GM04504 (cell line): ENCODE data around the gene RHBDD1.
A peak's percentile ranks its signal among the peaks of the same experiment; 100 is the strongest.

ENCODE experiments used
- DNase-seq: peaks from one replicate; pipeline ENCODE4 v3.0.0-alpha.2; 2012; ENCODE audit warnings: low read depth

Gene RHBDD1

DNA sequence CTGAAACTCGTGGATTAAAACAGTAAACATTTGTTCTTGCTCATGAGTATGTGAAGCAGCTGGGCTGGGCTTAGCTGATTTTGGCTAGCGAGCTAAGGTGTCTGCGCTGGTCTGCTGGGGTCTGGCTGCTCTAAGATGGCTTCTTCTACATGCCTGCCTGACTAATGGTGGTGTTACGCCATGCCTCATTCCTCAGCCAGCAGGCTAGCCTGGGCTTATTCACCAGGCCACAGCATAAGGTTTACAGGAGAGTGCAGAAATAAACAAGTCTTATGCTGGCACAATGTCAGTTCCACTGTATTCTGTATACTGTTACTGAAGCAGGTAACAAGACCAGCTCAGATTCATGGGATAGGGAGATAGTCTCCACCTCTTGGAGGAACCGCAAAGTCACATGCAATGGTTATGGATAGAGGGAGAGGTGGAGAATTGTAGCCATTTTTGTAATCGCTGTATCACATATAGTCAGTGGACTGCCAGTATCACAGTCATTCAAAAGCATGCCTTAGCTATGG lies 80.0 kb downstream of the RHBDD1 start:
- DNase-seq: peak; percentile 25

DNA sequence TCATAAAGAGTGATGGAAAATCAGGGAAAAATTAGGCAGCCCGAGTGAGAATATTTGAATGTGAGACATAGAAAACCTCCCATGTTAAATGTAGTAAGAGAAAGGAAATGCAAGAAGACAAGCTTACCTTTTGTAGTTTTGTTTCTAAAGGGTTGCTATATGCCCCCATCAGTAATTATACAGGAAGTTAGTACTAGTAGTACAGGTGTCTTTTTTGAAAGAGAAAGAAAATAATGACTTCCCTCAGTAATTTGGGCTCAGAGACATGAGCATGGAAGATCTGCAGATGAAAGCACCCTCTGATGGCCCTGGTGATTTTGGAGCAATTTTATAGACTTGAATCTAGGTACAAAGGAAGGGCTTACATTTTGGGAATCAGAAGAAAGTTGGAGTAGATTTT lies 80.8 kb downstream of the RHBDD1 start:
- DNase-seq: no peak

DNA sequence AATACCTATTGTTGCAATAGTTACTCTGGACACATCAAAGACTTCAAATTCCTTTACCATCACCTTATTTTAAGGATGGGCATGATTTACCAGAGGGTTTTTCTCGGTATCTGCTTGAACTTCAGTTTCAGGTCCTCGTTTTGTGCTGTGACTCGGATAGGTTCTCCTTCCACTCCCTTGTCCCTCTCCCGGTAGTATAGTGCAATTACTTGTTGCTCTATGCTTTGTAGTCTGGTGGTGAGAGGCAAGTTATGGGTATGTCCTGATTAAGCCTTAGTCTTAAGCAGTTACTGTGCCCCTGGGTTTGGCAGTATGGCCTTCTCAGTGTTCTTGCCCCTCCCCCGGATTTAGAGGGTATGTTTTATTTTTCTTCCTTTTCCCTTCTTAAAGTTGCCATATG lies 96.6 kb downstream of the RHBDD1 start:
- DNase-seq: no peak

DNA sequence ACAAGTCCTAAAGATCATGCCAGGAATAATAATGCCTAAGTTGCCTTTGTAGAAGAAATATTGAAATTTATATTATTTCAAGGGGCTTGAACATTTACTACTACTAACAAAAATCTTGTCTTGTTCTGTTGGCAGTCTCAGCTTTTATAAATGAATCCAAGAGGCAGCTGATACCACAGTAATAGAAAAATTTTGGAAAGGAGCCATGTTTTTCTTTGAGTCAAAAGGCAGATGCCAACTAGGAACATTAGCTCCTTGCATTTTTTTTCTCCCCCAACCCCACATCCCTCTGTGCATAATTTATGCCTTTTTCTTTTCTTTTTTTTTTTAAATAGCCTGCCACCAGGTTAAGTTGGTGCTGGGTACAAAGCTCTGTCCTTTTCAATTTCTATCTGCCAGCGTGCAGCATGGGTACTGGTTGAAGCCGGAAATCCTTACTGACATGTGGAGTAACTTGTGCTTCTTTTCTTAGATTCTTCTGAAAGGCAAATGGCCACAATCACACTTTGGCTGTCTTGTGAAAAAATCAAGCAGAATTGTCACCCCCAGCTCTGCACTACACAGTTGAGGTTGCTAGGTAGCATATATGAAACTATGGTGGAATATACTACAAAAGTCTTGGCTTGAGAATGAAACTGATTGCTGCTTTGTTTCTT lies 98.8 kb downstream of the RHBDD1 start:
- no peak for DNase-seq

DNA sequence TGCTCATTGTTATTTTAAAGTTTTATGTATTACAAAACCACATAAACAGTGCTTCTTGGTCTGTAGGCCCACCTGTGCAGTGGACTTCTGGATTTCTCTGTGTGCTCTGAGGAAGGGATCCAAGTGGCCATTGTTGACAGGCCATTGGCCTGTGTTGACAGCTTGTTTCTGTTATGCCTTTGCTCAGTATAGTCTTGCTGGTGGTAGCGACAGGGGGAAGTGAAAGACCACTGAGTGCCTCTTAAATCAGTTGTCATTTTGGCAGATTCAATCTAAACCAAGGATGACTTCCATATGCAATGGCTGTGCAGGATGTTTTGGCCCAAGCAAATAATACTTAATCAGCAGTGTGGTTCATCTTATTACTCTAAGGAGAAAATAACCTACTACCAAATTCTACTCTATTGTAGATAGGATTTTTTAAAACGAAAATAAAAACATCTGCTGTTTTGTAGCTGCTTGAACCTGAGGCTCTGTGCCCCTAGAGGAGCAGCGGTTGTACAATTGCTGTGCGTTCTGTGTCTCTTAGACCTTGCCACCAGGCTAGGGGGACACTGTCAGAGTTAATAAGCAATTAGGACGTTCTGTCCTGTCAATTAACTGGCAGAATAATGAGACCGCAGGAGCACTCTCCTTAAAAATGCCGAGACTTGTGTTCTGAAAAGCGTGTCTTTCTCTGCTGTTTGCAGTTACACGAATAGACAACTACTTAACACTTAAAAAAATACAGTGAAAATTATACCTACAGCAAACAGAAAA lies 108.2 kb downstream of the RHBDD1 start:
- no peak for DNase-seq

DNA sequence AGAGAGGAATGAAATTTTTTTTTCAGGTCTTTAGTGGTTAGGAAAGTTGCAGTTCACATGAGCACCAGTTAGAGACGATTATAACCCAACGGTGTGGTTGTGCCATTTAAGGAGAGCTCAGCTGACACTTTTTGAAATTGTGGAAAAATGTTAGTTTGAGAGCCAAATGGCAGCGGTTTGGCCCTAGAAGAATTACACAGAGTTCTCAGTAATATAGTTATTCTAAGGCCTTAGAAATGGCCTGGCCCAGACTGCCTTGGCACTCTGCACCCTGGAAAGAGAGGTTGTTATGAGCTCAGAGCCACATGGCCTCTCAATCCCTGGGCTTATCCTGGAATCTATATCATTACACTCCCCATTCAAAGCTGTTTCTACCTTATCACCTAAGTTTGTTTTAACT lies 117.4 kb downstream of the RHBDD1 start:
- DNase-seq: no peak

DNA sequence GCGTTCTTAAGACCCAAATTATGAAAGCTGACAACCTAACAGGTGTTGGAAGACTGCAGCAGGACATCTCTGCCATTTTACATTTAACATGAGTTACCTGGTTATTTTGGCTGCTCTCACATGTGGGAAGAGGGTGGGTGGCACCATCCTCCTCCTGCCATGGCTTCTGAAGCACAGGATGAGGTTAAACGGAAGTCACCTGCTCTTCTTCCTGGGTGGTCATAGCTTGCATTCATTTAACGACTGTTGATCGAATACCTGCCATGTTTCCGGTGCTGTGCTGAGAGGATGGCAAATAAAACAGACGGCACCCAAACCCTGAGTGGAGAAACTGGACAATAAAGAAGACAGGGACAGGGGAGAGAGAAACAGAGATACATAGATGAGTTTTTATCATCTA lies 118.0 kb downstream of the RHBDD1 start:
- DNase-seq: no peak

DNA sequence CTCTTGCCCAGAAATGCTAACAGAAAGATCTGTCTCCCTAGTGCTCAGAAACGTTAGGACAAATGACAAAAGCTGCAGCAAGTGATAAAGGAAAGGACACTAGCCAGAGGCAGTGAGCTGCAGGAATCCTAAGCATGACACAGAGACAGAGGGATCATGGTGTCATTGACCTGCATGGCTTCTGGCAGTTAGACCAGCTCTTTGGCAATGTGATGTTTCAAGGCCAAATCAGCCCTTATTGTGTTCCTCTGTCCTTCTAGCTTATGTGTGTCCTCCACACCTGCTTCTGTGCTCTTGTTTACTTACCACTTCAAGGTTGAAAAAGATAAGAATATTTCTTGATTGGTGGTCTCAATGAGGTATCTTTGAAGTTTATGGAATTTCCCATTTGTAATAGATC lies 120.8 kb downstream of the RHBDD1 start:
- no peak for DNase-seq

DNA sequence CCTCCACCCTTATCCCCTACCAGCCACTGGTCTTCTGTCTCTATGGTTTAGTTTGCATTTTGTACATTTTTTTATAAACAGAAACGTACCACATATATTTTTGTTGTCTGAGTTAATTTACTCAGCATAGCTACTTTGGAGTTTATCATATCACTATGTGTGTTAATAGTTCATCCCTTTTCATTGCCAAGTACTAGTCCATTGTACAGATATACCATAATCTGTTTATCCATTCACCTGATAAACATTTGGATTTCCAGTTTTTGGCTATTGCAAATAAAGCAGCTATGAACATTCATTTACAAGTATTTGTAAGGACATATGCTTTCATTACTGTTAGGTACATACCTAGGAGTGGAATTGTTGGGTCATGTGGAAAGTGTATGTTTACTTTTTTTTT lies 123.6 kb downstream of the RHBDD1 start:
- no peak for DNase-seq

DNA sequence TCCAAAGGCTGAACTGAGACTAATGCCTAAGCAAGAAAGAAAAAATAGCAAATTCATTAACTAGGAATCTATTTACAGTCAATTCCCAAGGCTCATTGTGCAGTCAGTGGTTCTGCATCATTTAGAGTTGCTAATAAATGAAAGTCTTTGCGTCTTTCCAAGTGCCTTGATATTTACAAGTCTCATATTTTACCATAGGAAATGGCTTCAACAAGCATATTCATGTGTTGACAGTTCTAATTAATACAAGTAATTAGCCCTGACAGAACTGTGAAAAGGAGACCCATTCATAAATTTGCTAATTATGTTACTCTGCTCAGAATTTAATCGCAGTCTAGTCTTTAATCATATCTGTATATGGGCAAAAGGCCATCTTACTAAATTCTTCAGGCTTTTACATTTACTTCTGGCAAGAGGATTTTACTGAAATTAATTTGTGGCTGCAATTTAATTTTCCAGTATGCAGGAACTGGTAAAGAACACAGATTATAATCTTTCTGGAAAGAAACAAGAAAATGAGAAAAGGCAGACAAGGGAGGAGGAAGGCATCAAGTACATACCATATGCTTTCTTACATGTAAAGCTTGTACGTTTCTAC lies 126.4 kb downstream of the RHBDD1 start:
- DNase-seq: no peak

DNA sequence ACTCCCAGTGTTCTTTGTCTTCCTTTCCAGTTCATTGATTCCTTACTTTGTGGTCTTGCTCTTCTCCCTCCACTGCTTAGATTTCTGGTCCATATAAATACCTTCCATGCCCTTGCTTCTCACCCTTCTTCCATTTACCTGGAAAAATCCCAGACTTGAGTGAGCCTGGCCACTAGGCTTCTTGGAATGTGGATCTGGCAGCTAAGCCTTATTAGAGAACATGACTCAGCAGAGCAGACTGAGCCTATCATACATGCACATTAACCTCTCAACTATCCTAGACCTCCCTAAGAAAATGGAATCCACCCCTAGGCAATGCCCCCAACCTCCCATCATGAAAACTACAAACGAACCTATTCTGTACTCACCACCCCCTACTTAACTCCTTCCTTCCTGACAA lies 127.7 kb downstream of the RHBDD1 start:
- DNase-seq: no peak

DNA sequence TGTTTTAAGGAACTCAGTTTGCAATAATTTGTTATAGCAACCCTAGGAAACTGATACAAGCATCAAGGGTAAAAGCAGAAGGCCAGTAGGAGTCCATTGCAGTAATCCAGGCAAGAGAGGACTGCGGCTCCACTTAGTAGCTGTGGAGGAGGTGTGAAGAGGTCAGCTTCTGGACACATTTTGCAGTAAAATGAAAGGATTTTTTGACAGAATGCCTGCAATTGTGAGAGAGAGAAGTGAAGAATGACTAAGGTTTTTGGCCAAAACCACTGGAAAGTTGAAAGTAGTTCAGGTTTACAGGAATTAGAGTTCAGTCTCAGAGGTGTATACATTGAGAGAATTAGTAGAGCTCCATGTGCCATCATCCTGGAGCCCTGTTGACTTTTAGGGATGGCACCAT lies 129.5 kb downstream of the RHBDD1 start:
- DNase-seq: no peak

DNA sequence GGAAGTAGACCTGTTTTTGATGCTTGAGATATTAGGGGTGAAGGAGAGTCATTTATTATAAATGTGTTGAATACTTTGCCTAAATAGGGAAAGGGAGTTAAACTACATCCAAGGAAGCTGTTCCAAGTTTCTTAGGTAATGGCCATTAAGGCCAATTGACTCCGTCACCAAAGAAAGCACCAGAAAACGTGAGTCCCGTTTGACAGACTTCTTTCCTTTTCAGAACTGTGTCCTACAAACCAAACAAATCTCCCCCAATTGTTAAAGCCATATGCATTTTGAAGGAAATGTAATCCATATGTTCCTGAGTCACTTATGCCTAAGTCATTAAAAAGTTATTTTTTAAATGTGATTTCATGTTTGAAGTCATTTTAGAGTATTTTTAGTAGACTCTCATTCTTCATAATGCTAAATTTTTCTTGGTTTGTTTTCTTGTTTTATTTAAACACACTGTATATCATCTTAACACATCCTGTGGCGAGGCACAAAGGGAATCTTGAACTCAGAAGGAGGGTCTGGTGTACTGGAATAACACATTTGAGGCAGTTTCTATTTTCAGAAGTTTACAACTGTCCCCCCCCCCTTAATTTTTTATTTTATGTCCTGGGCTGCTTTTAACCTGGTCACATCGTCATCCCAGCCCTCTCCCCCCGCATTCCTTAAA lies 133.7 kb downstream of the RHBDD1 start:
- DNase-seq: no peak

DNA sequence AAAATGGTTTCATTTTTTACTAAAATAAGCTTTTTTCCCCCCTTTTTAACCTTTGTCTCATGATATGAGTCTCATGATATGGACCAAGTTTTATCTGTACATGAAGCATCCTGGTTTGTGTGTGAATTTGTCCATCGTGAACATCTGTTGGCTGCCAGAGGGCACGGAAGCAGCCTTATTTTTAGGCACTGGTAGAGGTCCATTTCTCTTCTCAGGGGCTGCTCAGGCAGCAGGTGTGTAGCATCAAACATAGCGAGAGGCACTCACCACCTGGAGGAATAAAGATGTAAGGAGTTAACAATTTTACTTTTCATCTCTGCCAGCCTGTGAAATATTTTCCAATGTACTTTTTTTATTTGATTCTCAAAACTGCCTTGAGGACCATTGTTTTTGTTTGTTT lies 134.5 kb downstream of the RHBDD1 start:
- no peak for DNase-seq

DNA sequence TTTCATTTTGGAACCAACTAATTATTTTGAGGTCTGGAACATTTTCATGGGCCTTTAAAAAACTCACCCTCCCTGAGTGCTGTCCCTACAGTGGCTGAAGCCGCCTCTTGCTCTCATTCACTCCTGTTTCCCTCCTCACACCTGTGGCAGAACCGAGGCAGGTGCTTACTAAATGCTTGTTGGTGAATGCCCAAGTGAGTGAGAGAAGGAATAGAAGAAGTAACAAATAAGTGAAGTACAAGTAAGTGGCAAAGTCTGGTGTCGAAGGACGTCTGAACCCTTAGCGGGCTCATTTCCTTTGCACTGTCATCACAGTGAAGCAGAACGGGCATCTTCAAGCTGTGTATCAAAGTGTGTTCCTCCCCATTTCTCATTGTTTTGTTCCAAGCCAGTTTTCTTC lies 135.2 kb downstream of the RHBDD1 start:
- DNase-seq: no peak

DNA sequence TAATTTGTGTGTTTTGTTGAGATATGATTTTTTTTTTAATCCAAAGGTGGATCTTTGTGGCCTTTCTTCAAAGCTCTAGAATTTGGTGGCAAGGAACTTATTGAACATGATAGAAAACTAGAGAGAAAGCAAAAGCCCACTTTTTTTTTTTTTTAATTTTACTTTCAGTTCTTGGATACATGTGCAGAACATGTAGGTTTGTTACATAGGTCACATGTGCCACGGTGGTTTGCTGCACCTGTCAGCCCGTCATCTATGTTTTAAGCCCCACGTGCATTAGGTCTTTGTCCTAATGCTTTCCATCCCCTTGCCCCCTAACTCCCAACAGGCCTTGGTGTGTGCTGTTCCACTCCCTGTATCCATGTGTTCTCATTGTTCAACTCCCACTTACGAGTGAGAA lies 135.9 kb downstream of the RHBDD1 start:
- DNase-seq: no peak

DNA sequence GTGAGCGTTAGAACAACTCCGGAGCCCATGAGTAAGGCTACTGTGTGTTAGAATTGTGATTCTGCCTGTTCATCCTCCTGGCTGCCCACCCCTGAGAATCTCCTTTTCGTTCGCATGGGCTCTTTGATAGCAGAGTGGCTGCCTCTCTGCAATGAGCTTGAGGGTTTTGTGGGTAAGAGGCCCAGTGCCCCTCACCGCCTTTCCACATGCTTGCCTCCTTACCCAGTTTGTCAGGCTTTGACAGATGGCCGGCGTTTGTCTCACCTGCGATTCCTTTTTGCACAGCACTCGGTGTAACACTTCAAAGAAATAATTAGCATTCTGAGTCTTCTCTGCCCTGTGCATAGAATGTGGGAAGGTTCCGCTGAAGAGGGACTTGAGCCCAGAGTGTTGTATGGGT lies 138.0 kb downstream of the RHBDD1 start:
- DNase-seq: no peak

DNA sequence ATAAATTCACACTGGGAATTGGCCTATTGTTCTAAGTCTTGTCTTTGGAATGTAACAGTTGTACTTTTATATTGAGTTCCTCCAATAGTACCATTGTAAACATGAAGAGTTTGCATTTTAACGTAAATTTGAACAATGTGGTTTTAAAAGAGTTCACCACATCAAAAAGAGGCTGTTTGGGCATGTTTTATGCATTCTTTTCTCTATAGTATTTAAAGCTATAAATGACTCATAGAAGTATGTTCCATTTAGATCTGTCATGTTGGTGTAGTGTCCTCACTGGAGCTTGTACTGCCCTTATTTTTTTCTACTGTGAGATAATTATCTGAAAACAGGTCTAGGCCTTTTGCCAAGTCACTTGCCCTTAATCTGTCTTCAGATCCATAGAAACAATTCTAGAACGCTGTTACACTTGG lies 141.9 kb downstream of the RHBDD1 start:
- no peak for DNase-seq

DNA sequence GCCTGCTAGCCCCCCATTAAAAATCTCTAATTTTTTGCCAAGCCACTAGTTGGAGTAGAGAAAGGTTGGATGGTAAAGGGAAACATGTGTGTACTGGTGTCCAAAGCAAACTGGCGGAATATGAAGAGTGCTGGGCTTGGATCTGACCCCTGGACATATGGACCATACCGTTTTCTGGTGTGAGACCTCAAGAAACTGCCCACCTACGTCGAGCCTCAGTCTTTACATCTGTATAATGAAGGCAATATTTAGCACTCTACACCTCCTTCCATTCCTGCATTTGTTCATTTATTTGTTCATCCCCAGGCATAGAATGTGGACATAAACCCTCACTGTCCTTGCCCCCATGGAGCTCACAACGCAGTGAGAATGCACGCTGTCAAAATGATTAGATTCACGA lies 142.4 kb downstream of the RHBDD1 start:
- no peak for DNase-seq

DNA sequence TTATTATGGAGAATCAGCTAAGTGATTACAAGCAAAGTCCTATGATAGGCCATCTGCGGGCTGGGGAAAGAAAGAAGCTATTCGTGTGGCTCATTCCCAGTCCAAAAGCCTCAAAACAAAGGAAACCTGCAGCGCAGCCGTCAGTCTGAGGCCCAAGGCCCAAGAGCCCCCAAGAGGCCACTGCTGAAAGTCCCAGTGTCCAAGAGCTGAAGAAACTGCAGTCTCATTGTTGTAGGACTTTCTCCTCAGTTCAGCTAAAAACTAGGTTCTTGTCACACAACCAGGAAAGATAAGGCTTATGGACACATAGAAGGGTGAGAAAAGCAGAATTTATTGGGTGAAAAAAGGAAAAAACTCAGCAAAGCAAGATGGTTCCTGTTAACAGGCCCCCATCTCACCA lies 143.2 kb downstream of the RHBDD1 start:
- no peak for DNase-seq

DNA sequence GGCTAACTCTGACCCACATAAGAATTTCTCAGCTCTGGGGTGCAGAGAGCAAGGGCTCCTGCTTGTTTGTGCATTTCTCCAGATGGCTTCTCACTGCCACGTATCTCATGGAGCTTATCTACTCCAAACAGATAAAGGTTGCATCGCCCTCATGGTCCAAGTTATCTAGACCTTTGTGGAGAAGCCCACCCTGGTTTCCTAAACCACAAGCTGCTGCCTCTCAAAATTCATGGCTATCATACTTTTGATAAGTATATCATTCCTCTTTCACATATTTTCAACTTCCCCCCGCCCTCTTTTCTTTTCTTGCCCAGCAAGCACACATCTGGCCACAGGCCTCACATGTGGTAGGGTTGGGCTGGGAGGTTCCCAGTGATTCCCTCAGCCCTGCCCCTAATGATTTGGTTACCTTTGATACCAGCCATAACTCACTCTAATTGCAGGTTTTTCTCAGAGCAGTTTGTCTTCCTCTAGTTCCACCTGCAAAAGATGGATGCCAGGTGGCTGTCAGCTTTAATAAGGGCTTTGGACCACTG lies 146.0 kb downstream of the RHBDD1 start:
- DNase-seq: no peak

DNA sequence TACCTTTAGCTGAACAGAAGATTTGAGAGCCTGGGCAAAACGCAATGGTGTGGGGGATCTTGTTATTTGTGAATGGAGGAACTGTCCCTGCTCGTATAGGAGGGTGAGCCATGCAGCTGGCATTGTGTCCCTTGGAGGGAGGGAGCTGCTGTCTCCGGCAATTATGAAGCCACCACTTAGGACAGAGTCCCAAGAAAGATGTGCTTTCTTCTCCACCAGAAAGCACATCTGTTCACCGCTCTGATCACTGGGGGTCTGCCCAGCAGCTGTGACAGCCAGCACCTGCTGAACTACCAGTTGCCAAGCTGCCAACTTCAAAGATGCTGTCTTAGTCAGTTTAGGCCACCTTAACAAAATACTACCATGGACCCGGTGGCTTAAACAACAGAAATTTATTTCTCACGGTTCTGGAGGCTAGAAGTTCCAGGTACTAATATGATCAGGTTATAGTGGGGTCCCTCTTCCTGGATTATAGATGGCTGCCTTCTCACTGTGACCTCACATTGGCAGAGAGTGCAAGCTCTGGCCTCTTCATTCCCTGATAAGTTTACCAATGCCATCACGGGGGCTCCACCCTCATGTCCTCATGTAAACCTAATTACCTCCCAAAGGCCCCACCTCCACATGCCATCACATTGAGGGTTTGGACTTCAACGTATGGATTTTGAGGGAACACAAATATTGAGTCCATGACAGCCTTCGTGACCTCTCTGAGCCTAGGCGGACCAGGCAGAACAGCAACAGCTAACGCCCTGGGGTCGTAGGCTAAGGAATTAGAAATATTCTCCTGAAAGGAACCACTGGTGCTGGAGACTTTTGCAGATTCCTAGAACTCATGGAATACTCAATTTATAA lies 148.3 kb downstream of the RHBDD1 start:
- DNase-seq: no peak
